Measurements from ENCODE around the gene BATF. TPM values are rescaled to one million over a fixed set of nuclear protein-coding genes. Genes with fewer than 3 reads are reported as not detected.

The BATF gene
- total RNA-seq, 1 experiment from 2014 or later: not detected

DNA sequence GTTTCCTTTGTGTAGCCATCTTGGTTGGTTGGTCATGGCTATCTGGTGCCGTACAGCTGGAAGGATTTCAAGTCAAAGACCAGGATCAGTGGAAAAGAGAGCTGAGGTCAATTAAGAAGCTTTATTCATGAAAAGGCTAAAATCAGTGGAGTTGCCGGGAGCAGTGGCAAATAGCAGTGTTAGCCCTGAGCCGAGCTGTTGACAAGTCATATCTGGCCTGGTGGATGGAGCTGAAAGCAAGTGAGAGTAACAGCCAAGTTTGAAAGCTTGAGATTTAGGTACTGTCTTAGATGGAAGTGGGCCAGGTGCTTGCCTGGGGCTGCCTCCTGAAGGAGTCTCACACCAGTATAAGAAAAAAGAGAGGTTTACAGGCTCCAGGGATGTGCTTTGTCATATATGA, 9.0 kb downstream of the BATF start:
- no peaks in the 10 kb centered on the region for H3K27me3 ChIP-seq (ENCODE audit: control insufficient read depth, insufficient read depth, low read length)
- no peak overlapping the region for H3K4me3 ChIP-seq (ENCODE audit: low read depth in 2 of 2, low read length in 2 of 2)
- H3K36me3 ChIP-seq (ENCODE audit: control insufficient read depth, insufficient read depth, low read length): no peaks in the 10 kb centered on the region
- intact Hi-C loops (cut with micrococcal nuclease; ENCODE audit: unreplicated experiment) (no loop called here), in situ Hi-C loops (cut with HindIII; ENCODE audit: low pct_unique_long_range_greater_than_20kb, low sequenced_read_pairs) (no loop called here)
- POLR2A ChIA-PET: no interaction called here
- no peaks in the 10 kb centered on the region for H3K9me3 ChIP-seq (ENCODE audit: control insufficient read depth, insufficient read depth, low read depth, low read length)
- no peak for TF ChIP-seq SIN3A (IDR thresholded peaks at IDR 0.05; ENCODE audit: borderline replicate concordance, insufficient read depth, low read depth, low read length)
- TF ChIP-seq REST (IDR thresholded peaks at IDR 0.05; ENCODE audit: insufficient read depth in 1 of 2, low read depth in 2 of 2, low read length in 1 of 2): no peak
- TF ChIP-seq POLR2AphosphoS5 (IDR thresholded peaks at IDR 0.05; ENCODE audit: low read depth, low read length): no peak
- TF ChIP-seq, protein P1, sequence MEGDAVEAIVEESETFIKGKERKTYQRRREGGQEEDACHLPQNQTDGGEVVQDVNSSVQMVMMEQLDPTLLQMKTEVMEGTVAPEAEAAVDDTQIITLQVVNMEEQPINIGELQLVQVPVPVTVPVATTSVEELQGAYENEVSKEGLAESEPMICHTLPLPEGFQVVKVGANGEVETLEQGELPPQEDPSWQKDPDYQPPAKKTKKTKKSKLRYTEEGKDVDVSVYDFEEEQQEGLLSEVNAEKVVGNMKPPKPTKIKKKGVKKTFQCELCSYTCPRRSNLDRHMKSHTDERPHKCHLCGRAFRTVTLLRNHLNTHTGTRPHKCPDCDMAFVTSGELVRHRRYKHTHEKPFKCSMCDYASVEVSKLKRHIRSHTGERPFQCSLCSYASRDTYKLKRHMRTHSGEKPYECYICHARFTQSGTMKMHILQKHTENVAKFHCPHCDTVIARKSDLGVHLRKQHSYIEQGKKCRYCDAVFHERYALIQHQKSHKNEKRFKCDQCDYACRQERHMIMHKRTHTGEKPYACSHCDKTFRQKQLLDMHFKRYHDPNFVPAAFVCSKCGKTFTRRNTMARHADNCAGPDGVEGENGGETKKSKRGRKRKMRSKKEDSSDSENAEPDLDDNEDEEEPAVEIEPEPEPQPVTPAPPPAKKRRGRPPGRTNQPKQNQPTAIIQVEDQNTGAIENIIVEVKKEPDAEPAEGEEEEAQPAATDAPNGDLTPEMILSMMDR (IDR thresholded peaks at IDR 0.05): no peak
- no peak for TF ChIP-seq TCF7L2 (IDR thresholded peaks at IDR 0.05; ENCODE audit: low read depth, low read length)
- H3K4me1 ChIP-seq (ENCODE audit: control insufficient read depth, insufficient read depth, low read length): peaks cover 9% of the 10 kb centered on the region
- CTCF ChIA-PET: no interaction called here
- no peak overlapping the region for H3K27ac ChIP-seq (ENCODE audit: low read length)
- no TSS peak for BruUV-seq (replicated peaks)
- ATAC-seq (no peak), DNase-seq (ENCODE audit: low read depth, low spot score) (peak; percentile 2)

DNA sequence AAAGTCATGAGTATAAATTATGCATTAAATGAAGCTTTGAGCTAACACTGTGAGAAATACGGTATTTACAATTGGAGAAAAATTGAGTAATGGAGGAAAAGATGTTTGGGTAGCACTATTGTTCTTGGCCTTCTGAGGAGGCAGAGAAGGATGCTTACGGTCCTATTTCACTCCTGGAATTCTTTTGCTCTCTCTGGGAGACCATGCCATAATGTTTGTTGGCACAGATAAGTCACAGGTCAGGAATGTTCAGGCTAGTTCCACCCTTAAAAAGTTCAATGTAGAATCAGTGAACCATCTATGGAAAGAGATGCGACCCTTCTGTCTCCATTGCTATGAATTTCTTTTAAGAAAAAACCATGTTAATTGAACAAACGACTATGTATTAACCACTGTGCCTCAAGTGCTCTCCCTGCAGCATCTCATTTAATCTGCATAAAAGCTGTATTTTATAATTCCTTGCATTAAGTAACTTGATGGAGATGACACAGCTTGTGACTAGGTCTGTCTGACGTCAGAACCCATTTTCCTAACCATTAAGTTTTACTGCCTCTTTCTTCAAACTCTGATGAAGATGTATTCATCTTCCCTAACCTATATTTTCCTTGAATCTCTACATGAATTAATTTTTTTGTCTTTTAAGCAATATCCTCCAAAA, 9.5 kb downstream of the BATF start:
- ATAC-seq (0 out of 2 replicates have a peak, but pooled peaks have one; percentile 50), DNase-seq (ENCODE audit: low read depth, low spot score) (peak; percentile 43)
- CTCF ChIA-PET: no interaction called here
- Histone ChIP-seq H3K4me1 (ENCODE audit: control insufficient read depth, insufficient read depth, low read length) (peaks cover 11% of the 10 kb centered on the region), H3K27ac (ENCODE audit: low read length) (no peak overlapping the region), H3K36me3 (ENCODE audit: control insufficient read depth, insufficient read depth, low read length) (no peaks in the 10 kb centered on the region), H3K27me3 (ENCODE audit: control insufficient read depth, insufficient read depth, low read length) (no peaks in the 10 kb centered on the region), H3K4me3 (ENCODE audit: low read depth in 2 of 2, low read length in 2 of 2) (no peak overlapping the region), H3K9me3 (ENCODE audit: control insufficient read depth, insufficient read depth, low read depth, low read length) (no peaks in the 10 kb centered on the region)
- no TSS peak for BruUV-seq (replicated peaks)
- intact Hi-C loops (cut with micrococcal nuclease; ENCODE audit: unreplicated experiment) (no loop called here), in situ Hi-C loops (cut with HindIII; ENCODE audit: low pct_unique_long_range_greater_than_20kb, low sequenced_read_pairs) (no loop called here)
- POLR2A ChIA-PET: no interaction called here
- TF ChIP-seq POLR2AphosphoS5 (IDR thresholded peaks at IDR 0.05; ENCODE audit: low read depth, low read length) (no peak), REST (IDR thresholded peaks at IDR 0.05; ENCODE audit: insufficient read depth in 1 of 2, low read depth in 2 of 2, low read length in 1 of 2) (no peak), SIN3A (IDR thresholded peaks at IDR 0.05; ENCODE audit: borderline replicate concordance, insufficient read depth, low read depth, low read length) (no peak), TCF7L2 (IDR thresholded peaks at IDR 0.05; ENCODE audit: low read depth, low read length) (no peak)
- TF ChIP-seq, protein P1 (IDR thresholded peaks at IDR 0.05): no peak
